HG02973 (cell line): Measurements from ENCODE around the gene BOLL.
"Not testable (repeated sequence)": the region's sequence is repeated elsewhere in the genome, so short reads cannot be mapped to it uniquely, and the experiment has no call there.

Source experiments
- ATAC-seq: cut with Tn5 transposase; IDR thresholded peaks from one replicate; pipeline ENCODE4 v1.9.1; 2021; ENCODE audit warnings: moderate library complexity; ENCODE audit not compliant: unreplicated experiment

The BOLL gene

GRCh38 chr2:197798187-197798586 lies 13.1 kb upstream of the BOLL start:
- ATAC-seq, result no peak

- no peak for ATAC-seq
Observed at GRCh38 chr2:197795277-197795676, 10.2 kb upstream of the BOLL start.

GRCh38 chr2:197793456-197793855 lies 8.3 kb upstream of the BOLL start:
- ATAC-seq, result no peak

GRCh38 chr2:197786010-197786877 lies 1.1 kb upstream of the BOLL start:
- peak; percentile 60 for ATAC-seq

GRCh38 chr2:197782126-197782525 lies 3.0 kb downstream of the BOLL start:
- no peak for ATAC-seq

GRCh38 chr2:197779261-197779660 lies 5.9 kb downstream of the BOLL start:
- no peak for ATAC-seq

- ATAC-seq, result no peak
Observed at GRCh38 chr2:197777823-197778407, 7.2 kb downstream of the BOLL start.

- ATAC-seq, result no peak
Observed at GRCh38 chr2:197760293-197760657, 24.8 kb downstream of the BOLL start.

- no peak for ATAC-seq
Observed at GRCh38 chr2:197759625-197760292, 25.4 kb downstream of the BOLL start.

- no peak for ATAC-seq
Observed at GRCh38 chr2:197759013-197759412, 26.1 kb downstream of the BOLL start.

GRCh38 chr2:197740200-197740599 lies 44.9 kb downstream of the BOLL start:
- ATAC-seq, result no peak

GRCh38 chr2:197728555-197729544 lies 56.3 kb downstream of the BOLL start:
- ATAC-seq, result not testable (repeated sequence)

GRCh38 chr2:197727011-197727410 lies 58.1 kb downstream of the BOLL start:
- ATAC-seq, result no peak

GRCh38 chr2:197717863-197718262 lies 67.3 kb downstream of the BOLL start:
- no peak for ATAC-seq

- ATAC-seq, result no peak
Observed at GRCh38 chr2:197713271-197713670, 71.8 kb downstream of the BOLL start.

GRCh38 chr2:197711578-197711977 lies 73.5 kb downstream of the BOLL start:
- no peak for ATAC-seq

GRCh38 chr2:197710424-197711042 lies 74.6 kb downstream of the BOLL start:
- peak; percentile 86 for ATAC-seq

GRCh38 chr2:197709140-197709539 lies 76.0 kb downstream of the BOLL start:
- ATAC-seq, result not testable (repeated sequence)

GRCh38 chr2:197708331-197708730 lies 76.8 kb downstream of the BOLL start:
- ATAC-seq, result no peak
